ENCODE results near the gene KIF13A.

KIF13A gene

DNA sequence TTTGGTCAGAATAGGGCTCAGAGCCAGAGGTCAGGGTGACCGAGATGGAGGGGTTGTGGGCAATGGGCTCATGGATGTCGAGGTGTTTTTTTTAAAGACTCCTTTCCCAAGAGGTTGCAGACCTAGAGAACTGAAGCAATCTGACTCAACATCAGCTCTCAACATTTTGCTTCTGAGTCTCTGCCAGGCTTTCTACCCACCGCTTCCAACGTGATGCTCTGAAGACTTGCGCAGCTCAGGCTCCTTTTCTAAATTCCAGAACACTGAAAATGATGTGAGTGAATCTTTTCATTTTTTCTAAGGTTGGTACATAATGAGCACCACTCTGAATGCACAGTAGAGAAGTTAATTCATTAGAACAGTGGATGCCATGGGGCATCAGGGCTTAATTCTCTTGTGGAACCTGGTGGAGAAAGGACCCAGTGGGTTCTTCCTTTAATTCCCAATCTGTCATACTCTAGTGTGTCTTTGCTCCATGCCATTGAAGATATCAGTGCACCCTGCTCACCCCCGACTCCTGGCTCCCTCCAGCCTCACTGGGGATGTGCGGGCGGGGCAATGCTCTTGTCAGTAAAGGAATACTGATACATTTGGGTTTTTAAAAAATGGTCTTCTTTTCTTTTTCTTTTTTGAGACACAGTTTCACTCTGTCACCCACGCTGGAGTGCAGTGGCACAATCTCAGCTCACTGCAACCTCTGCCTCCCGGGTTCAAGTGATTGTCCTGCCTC is 17.0 kb upstream of the KIF13A start:
- H3K27ac ChIP-seq (ENCODE audit: low read depth in 2 of 2, low read length in 2 of 2) = no peak overlapping the region
- H3K36me3 ChIP-seq (ENCODE audit: control insufficient read depth in 2 of 2, insufficient read depth in 2 of 2, low read length in 2 of 2) = no peaks in the 10 kb centered on the region
- H3K4me1 ChIP-seq (ENCODE audit: control insufficient read depth in 2 of 2, insufficient read depth in 2 of 2, low read length in 2 of 2) = no peaks in the 10 kb centered on the region
- no peaks in the 10 kb centered on the region for H3K9me3 ChIP-seq (ENCODE audit: control insufficient read depth in 2 of 2, low read length in 2 of 2)
- no peak overlapping the region for H3K9ac ChIP-seq (ENCODE audit: low read depth in 1 of 2, low read length in 2 of 2)
- peaks cover 0 to 2% of the 10 kb centered on the region in 2 donors for H3K27me3 ChIP-seq (ENCODE audit: control insufficient read depth in 2 of 2, insufficient read depth in 2 of 2, low read length in 2 of 2)
- H3K4me3 ChIP-seq (ENCODE audit: low read length in 2 of 2) = no peak overlapping the region

DNA sequence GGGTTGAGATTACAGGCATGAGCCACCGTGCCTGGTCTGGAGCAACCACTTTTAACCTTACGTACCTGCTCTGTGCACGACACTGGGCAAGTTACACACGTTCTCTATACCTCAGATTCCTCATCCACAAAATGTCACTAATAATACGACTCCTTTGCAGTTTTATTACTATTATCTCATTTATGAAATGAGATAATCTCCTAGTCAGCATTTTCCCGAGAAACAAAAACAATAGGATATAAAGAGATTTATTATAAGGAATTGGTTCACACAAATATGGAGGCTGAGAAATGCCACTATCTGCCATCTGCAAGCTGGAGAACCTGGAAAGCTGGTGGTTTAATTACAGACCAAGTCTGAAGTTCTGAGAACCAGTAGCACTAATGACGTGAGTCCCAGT is 12.0 kb upstream of the KIF13A start:
- Histone ChIP-seq H3K9ac (ENCODE audit: low read depth in 1 of 2, low read length in 2 of 2) (no peak overlapping the region), H3K27me3 (ENCODE audit: control insufficient read depth in 2 of 2, insufficient read depth in 2 of 2, low read length in 2 of 2) (peaks cover 0 to 2% of the 10 kb centered on the region in 2 donors), H3K4me1 (ENCODE audit: control insufficient read depth in 2 of 2, insufficient read depth in 2 of 2, low read length in 2 of 2) (no peaks in the 10 kb centered on the region), H3K4me3 (ENCODE audit: low read length in 2 of 2) (no peak overlapping the region), H3K36me3 (ENCODE audit: control insufficient read depth in 2 of 2, insufficient read depth in 2 of 2, low read length in 2 of 2) (no peaks in the 10 kb centered on the region), H3K27ac (ENCODE audit: low read depth in 2 of 2, low read length in 2 of 2) (no peak overlapping the region), H3K9me3 (ENCODE audit: control insufficient read depth in 2 of 2, low read length in 2 of 2) (no peaks in the 10 kb centered on the region)

DNA sequence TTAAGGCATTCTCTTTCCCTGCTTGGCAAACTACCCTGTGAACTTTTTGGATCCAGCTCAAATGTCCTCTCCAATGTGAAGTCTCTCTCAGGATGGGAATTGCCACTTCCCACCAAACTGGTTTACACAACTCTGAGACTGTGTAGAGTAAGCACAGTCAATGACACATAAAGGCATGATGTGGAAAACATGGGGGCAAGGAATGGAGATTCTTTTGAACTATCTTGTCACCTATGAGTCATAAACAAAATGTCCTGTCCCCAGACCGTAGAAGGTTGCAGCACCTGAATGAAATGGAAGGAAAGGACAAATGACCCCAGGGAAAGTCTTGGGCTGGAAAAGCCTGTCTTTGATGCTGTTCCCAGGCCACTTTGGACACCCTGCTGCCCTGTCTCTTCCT is 11.0 kb upstream of the KIF13A start:
- H3K9me3 ChIP-seq (ENCODE audit: control insufficient read depth in 2 of 2, low read length in 2 of 2) = no peaks in the 10 kb centered on the region
- no peak overlapping the region for H3K4me3 ChIP-seq (ENCODE audit: low read length in 2 of 2)
- H3K4me1 ChIP-seq (ENCODE audit: control insufficient read depth in 2 of 2, insufficient read depth in 2 of 2, low read length in 2 of 2) = no peaks in the 10 kb centered on the region
- no peak overlapping the region for H3K27ac ChIP-seq (ENCODE audit: low read depth in 2 of 2, low read length in 2 of 2)
- H3K27me3 ChIP-seq (ENCODE audit: control insufficient read depth in 2 of 2, insufficient read depth in 2 of 2, low read length in 2 of 2) = peaks cover 0 to 2% of the 10 kb centered on the region in 2 donors
- no peaks in the 10 kb centered on the region for H3K36me3 ChIP-seq (ENCODE audit: control insufficient read depth in 2 of 2, insufficient read depth in 2 of 2, low read length in 2 of 2)
- no peak overlapping the region for H3K9ac ChIP-seq (ENCODE audit: low read depth in 1 of 2, low read length in 2 of 2)

DNA sequence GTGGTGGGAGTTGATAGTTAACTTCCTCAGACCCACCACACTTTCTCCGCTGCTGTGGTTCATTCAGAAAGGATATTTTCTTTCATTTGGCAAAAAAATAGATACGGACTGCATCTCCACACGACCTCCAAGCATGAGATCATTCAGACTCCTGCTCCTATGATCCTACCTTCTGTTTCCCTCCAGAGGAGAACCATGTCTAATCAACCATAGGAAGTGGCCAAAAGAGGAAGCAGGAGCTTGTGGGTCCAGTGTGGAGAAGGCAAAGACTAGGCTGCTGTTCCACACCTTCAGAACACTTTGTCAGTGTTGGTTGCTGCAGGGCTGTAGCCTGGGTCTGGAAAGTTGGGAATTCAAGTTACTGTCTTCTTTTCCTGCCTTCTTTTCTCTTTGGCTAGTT is 10.6 kb upstream of the KIF13A start:
- no peaks in the 10 kb centered on the region for H3K9me3 ChIP-seq (ENCODE audit: control insufficient read depth in 2 of 2, low read length in 2 of 2)
- no peak overlapping the region for H3K4me3 ChIP-seq (ENCODE audit: low read length in 2 of 2)
- no peaks in the 10 kb centered on the region for H3K4me1 ChIP-seq (ENCODE audit: control insufficient read depth in 2 of 2, insufficient read depth in 2 of 2, low read length in 2 of 2)
- no peaks in the 10 kb centered on the region for H3K36me3 ChIP-seq (ENCODE audit: control insufficient read depth in 2 of 2, insufficient read depth in 2 of 2, low read length in 2 of 2)
- peaks cover 0 to 2% of the 10 kb centered on the region in 2 donors for H3K27me3 ChIP-seq (ENCODE audit: control insufficient read depth in 2 of 2, insufficient read depth in 2 of 2, low read length in 2 of 2)
- H3K27ac ChIP-seq (ENCODE audit: low read depth in 2 of 2, low read length in 2 of 2) = no peak overlapping the region
- H3K9ac ChIP-seq (ENCODE audit: low read depth in 1 of 2, low read length in 2 of 2) = no peak overlapping the region

DNA sequence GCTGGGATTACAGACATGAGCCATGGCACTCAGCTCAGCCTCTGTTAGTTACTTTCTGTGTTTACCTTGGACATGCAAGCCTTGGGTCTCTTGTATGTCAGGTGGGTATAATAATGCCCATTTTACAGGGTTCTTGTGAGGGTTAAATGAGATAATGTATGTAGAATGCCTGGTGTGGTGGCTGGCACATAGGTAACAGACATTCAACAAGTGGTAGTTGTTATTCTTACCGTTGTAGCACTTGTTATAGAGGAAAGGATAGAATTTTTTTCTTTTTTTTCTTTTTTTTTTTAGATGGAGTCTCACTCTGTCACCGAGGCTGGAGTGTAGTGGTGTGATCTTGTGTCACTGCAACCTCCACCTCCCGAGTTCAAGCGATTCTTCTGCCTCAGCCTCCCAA is 8.0 kb upstream of the KIF13A start:
- Histone ChIP-seq H3K9ac (ENCODE audit: low read depth in 1 of 2, low read length in 2 of 2) (no peak overlapping the region), H3K27me3 (ENCODE audit: control insufficient read depth in 2 of 2, insufficient read depth in 2 of 2, low read length in 2 of 2) (peaks cover 0 to 2% of the 10 kb centered on the region in 2 donors), H3K4me3 (ENCODE audit: low read length in 2 of 2) (no peak overlapping the region), H3K9me3 (ENCODE audit: control insufficient read depth in 2 of 2, low read length in 2 of 2) (no peaks in the 10 kb centered on the region), H3K27ac (ENCODE audit: low read depth in 2 of 2, low read length in 2 of 2) (no peak overlapping the region), H3K36me3 (ENCODE audit: control insufficient read depth in 2 of 2, insufficient read depth in 2 of 2, low read length in 2 of 2) (no peaks in the 10 kb centered on the region), H3K4me1 (ENCODE audit: control insufficient read depth in 2 of 2, insufficient read depth in 2 of 2, low read length in 2 of 2) (no peaks in the 10 kb centered on the region)

DNA sequence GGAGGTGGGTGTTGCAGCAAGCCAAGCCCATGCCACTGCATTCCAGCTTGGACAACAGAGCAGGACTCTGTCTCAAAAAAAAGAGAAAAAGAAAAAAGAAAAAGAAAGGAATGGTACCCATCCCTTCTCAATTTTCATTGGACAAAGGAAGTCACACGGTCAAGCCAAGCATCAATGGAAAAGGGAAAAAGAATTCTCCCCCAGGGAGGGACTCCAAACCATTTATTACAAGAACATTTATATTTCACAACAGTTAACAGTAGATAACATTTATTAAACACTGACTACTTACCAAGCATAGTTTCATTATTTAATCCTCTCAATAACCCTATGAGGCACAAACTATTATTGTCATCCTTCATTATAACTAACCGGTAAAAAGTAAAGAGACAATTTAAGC is 6.6 kb upstream of the KIF13A start:
- no peaks in the 10 kb centered on the region for H3K36me3 ChIP-seq (ENCODE audit: control insufficient read depth in 2 of 2, insufficient read depth in 2 of 2, low read length in 2 of 2)

DNA sequence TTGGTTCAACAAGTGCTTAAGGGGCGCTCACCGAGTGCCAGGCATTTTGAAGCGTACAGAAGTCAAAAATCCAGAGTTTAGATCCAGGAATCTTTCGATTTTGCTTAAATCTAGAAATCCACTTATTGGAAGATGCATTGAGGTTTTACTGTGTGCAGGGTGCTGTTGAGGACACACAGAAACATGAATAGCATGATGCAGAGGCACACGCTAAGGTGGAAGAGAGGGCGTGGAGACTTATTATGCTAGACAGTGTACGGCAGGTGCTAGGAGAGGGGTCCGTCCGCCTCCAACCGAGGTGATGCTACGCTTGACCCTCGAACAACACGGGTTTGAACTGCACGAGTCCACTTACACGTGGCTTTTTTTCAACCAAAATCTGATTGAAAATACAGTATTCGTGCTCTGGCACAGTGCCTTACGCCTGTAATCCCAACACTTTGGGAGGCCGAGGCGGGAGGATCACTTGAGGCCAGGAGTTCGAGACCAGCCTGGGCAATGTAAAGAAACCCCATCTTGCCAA is 1.0 kb upstream of the KIF13A start:
- Histone ChIP-seq H3K36me3 (ENCODE audit: control insufficient read depth in 2 of 2, insufficient read depth in 2 of 2, low read length in 2 of 2) (no peaks in the 10 kb centered on the region), H3K9ac (ENCODE audit: low read depth in 1 of 2, low read length in 2 of 2) (peak overlapping the region; percentile 85 to 88), H3K9me3 (ENCODE audit: control insufficient read depth in 2 of 2, low read length in 2 of 2) (no peaks in the 10 kb centered on the region), H3K4me1 (ENCODE audit: control insufficient read depth in 2 of 2, insufficient read depth in 2 of 2, low read length in 2 of 2) (peaks cover 8 to 22% of the 10 kb centered on the region in 2 donors), H3K4me3 (ENCODE audit: low read length in 2 of 2) (peak overlapping the region; percentile 65 to 87), H3K27me3 (ENCODE audit: control insufficient read depth in 2 of 2, insufficient read depth in 2 of 2, low read length in 2 of 2) (no peaks in the 10 kb centered on the region), H3K27ac (ENCODE audit: low read depth in 2 of 2, low read length in 2 of 2) (peak overlapping the region; percentile 86 to 89)

More for the DNA sequence above, 6.6 kb upstream of the KIF13A start:
- Histone ChIP-seq H3K9me3 (ENCODE audit: control insufficient read depth in 2 of 2, low read length in 2 of 2) (no peaks in the 10 kb centered on the region), H3K27me3 (ENCODE audit: control insufficient read depth in 2 of 2, insufficient read depth in 2 of 2, low read length in 2 of 2) (no peaks in the 10 kb centered on the region), H3K27ac (ENCODE audit: low read depth in 2 of 2, low read length in 2 of 2) (no peak overlapping the region), H3K9ac (ENCODE audit: low read depth in 1 of 2, low read length in 2 of 2) (no peak overlapping the region), H3K4me1 (ENCODE audit: control insufficient read depth in 2 of 2, insufficient read depth in 2 of 2, low read length in 2 of 2) (no peaks in the 10 kb centered on the region), H3K4me3 (ENCODE audit: low read length in 2 of 2) (no peak overlapping the region)

DNA sequence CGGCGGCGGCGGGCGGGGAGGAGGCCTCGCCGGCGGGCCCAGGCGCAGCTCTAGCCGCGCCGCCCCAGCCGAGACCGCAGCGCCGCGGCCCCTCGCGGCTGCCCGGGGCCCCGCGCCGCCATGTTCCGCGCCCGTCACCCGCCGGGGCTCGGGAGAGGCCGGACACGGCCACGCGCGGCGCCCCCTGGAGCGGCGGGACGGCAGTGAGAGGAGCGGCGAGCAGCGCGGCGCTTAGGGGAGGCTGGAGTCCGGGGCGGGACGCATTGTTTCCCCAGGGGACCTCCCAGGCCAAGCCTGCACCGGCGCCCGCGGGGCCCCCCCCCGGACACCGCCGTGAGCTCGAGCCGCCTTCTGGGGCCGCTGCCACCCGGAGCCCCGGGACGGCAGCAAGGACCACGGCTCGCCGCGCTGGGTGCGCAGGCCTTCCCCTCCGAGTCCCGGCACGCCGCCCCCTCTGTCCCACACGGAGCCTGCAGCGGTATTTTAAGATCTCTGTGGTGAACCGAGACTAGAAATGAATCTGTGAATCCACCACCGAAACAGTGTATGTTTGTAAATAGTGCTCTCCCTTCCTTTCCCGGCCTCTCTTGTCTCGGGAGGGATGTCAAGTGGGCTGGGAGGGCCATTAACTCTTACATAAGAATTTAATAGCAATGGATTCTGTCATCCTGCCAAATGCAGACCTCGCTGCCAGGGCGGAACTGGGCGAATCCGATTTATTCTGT is 424 bp upstream of the KIF13A start:
- Histone ChIP-seq H3K9me3 (ENCODE audit: control insufficient read depth in 2 of 2, low read length in 2 of 2) (no peaks in the 10 kb centered on the region), H3K36me3 (ENCODE audit: control insufficient read depth in 2 of 2, insufficient read depth in 2 of 2, low read length in 2 of 2) (no peaks in the 10 kb centered on the region), H3K9ac (ENCODE audit: low read depth in 1 of 2, low read length in 2 of 2) (peak overlapping the region; percentile 85 to 88), H3K27ac (ENCODE audit: low read depth in 2 of 2, low read length in 2 of 2) (peak overlapping the region; percentile 86 to 89), H3K4me1 (ENCODE audit: control insufficient read depth in 2 of 2, insufficient read depth in 2 of 2, low read length in 2 of 2) (peaks cover 8 to 22% of the 10 kb centered on the region in 2 donors), H3K27me3 (ENCODE audit: control insufficient read depth in 2 of 2, insufficient read depth in 2 of 2, low read length in 2 of 2) (no peaks in the 10 kb centered on the region), H3K4me3 (ENCODE audit: low read length in 2 of 2) (peak overlapping the region; percentile 65 to 87)

DNA sequence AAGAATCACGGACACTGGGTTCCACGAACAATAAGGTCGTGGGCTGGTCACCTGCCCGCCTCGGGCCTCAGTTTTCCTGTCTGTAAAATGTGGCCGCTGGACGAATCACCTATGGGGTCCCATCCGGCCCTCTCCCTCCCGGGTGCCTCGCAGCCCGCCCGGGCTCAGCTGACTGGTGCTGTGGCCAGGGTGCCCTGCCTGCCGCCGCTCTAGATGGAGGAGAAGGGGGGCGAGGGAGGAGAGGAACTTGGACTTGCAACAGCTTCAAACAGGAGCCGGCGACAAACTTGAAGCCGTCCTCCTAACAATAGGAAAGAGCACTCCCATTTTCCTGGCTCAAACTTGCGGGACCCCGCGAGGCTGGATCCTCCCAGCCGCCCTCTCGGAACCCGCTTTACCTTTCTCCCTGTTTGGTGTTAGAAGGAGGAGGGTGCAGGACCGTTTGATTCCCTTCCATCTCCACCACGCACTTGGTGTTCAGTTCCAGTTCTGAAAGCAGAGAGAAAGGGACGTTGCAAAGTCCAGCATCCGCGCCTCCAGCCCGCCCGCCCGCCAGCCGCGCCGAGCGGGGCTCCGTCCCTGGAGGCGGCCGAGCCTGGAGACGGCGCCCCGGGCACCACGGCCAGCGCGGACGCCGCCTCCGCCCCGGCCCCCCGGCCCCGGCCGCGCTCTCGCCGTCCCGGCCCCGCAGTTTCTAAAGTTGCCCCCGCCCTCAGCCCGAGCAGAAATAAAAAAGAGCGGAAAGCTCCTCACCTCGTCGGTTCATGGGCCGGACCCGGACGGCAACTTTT is 584 bp downstream of the KIF13A start:
- Histone ChIP-seq H3K36me3 (ENCODE audit: control insufficient read depth in 2 of 2, insufficient read depth in 2 of 2, low read length in 2 of 2) (peaks cover 0 to under 1% of the 10 kb centered on the region in 2 donors), H3K4me3 (ENCODE audit: low read length in 2 of 2) (peak overlapping the region; percentile 76 to 86), H3K9me3 (ENCODE audit: control insufficient read depth in 2 of 2, low read length in 2 of 2) (no peaks in the 10 kb centered on the region), H3K27ac (ENCODE audit: low read depth in 2 of 2, low read length in 2 of 2) (peak overlapping the region; percentile 80), H3K4me1 (ENCODE audit: control insufficient read depth in 2 of 2, insufficient read depth in 2 of 2, low read length in 2 of 2) (peaks cover 8 to 22% of the 10 kb centered on the region in 2 donors), H3K27me3 (ENCODE audit: control insufficient read depth in 2 of 2, insufficient read depth in 2 of 2, low read length in 2 of 2) (no peaks in the 10 kb centered on the region), H3K9ac (ENCODE audit: low read depth in 1 of 2, low read length in 2 of 2) (peak overlapping the region; percentile 75 to 80)

All from mucosa of rectum (tissue), 2 donors.